Activated naive CD4-positive, alpha-beta T cell treated with anti-CD3 and anti-CD28 coated beads, Interleukin-2, amount 50 U/mL, for 16 hours (primary cell): Measurements from ENCODE around the gene PTPN14.
A peak's percentile ranks its signal among the peaks of the same experiment; 100 is the strongest.

Experiments used
- DNase-seq: peaks from one replicate; pipeline ENCODE4 v3.0.0-alpha.2; 2020

Gene PTPN14

DNA sequence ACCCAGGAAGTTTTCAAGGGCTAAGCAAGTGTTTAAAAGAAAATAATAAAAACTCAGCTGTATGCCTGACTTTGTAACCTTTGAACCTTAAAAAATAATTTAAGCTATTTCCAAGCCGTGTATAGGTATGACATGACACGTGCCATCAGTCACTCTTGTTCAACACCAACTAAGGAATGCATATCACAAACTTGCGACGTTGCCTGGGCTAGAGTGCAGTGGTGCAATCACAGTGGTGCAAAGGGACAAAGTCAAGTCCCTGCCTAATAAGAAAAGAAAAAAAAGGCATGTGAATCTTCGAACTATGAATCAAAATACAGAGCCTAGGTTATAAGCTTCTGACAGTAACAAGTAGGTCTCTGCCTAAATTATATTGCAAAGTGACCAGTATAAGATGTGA lies 191.3 kb downstream of the PTPN14 start:
- DNase-seq = no peak

DNA sequence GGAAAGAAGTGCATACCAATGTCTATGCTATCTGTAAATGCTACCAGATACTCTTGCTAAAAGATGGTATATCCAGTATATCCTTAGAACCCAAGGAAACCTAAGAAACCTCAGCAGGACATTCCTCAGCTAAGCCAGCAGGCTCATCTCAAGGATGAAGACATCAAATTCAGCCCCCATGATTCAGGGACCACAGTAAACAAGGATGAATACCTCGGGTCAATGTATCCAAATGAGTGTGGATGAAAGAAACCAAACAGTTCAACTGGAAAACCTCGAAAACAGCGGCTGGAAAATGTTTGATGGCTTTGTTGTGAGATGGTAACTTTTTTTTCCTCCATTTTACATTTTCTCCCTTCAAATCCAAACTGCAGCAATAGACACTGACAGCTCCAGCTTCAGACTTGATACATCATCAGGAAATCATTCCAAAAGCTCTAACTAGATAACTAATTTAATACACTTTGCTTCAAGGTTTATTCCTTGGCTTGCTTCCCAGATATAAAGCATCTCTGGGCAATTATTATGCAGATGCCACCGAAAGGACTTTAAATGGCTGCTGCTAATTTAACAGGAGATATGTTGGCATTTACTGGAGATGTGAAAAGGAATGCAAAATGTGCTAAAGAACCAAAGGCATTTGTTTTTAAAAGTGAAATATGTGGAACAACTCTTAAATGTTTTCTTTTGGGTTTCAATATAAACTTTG lies 196.8 kb downstream of the PTPN14 start:
- no peak for DNase-seq

DNA sequence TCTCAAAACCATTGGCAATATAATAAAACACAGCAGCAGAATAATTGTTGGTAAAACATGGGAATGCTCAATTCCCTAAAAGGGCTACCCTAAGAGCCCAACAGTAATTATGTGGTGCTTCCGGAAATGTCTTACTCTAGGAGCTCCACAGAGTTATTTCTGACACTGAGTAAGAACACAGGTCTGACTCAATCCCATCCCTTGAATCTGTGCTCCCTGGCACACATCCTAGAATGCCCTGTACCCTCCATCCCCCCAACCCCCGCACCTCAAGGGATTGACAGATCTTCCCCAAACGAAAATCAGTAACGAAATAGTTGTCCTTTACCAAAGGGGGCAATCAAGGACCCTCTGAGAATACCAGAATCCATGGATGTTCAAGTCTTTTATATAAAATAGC lies 198.6 kb downstream of the PTPN14 start:
- DNase-seq = no peak

DNA sequence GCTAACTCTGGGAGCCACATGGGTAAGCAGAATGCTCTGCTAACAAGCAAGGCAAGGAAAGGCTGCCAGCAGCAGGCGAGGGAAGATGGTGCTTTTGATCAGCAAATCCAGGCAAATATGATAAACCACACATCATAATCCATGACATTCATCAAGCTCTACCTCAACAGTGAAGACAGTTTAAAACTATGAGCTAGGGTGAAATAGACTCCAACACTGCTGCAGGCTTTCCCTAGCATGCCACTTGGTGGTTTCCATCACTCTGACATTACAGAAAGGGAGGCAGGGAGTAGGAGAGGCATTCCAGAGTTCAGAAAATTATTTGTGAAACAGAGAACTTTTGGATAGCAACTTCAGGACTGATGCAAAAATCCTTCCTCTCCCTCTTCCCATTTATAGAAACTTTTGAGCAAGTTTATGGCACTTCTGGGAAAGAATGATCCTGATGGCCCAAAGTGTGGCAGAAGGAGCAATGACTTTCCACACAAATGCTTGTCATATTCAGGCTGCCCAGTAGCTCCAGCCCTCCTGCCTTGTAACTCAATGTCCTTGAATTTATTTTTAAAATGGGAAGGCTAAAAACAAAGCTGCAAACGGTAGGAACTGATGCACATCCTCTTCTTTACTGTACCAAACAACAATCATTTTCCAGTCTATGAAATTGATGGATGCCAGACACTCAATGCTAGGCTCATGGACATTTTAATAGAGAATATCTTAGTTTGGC lies 199.7 kb downstream of the PTPN14 start:
- no peak for DNase-seq

DNA sequence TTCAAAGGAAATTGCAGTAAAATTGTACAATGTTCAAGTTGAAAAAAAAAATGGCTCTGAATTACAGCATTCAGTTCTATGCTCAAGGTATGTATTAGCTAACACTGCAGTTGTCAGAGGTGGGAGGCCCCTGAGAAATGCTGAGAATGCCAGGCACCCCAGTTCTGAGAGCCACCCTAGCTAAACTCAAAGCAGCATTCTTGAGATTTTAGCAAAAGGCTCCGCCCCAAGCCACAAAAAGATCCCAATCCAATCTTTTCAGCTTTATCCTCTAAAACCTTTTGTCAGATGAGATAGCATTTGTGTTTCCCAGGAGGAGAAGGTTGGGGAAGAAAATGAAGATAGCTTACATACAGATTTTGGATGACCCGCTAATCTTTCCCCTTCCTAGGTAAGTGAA lies 201.6 kb downstream of the PTPN14 start:
- DNase-seq = no peak

GRCh38 chr1:214349008-214349407 lies 202.4 kb downstream of the PTPN14 start:
- no peak for DNase-seq

DNA sequence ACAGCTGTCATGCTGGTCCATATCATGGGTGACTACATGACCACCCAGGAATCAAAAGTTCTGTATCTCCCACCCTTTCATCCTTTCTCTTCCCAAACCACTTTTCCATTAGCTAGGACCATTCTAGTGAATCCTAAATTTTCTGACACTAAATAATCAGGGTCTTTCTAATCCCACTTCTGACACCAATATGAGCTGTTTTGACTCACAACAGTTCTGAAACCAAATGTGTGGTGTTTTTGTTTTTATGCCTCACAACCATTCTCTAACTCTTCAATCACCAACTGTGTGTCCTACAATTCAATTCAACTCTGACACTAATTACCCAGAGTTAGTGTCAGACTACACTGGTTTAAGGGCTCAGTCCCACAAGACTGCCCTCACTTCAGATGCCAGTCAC lies 206.5 kb downstream of the PTPN14 start:
- DNase-seq = no peak

DNA sequence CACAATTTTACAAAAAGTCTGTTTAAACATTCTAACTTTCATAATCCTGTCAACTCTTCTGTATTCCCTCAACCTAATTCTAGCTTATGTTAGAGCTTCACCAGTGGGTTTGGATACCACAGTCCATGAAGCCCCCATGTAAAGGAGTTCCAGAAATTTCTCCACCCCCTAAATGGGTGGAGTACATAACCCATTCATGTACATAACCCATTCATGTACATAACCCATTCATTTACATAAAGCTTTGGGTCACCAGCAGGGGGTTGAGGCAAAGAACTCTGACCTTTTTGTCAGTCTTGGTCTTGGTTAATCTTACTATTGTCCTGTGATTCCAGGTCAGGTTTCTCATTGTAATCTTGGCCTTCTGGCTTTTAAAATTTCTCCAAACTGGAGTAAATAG lies 208.9 kb downstream of the PTPN14 start:
- no peak for DNase-seq

DNA sequence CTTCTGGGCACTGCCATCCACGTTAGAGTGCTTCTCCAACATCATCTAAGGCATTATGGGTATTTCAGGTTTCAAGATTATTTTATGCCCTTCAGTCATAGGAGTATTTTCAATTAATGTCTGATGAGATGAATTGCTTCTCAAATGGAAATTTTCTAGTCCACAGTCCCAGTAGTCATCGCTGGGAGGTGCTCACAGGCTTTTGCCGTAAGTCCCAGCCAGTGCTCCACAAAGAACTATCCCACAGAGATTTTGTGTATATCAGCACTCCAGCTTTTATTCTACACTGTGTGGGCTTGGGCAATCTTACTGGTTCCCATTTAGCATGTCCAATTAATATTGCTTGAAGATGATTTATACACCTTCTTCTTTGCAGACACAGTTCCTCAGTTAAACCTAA lies 209.5 kb downstream of the PTPN14 start:
- no peak for DNase-seq

DNA sequence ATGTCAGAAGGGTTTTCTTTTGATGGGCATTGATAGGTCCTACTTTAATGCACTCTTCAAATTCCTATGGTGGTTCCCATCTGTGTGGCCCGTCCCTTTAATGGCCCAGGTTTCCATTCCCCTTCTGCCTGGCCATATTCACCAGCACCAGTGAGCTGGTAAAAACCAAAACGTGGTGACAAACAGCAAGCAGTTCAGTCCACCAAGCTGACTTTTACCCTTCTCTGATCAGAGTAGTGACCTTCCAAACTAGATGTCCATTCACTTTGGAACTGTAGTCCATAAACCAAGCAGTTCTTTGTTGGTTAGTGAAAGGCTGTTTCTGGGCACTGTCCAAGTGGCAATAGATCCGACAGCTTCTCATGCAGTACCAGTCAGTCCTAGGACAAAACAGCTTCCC lies 209.9 kb downstream of the PTPN14 start:
- DNase-seq = no peak

DNA sequence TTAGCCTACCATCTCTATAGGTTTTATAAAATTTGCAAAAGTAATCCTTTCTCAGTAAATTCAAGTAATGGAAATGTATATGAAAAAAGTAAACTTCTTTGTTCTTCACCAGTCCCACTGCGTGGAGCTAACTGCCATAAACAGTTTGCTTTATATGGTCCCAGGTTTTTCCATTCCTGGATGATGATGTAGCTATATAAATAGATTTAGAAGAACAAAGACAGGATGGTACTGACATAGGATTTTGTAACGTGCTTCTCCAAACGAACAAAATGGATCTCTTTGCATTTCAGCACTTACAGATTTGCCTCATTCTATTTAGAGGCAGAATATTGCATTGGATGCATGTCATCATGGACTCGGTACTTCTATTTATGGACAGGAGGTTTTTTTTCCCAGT lies 213.2 kb downstream of the PTPN14 start:
- DNase-seq = no peak

- DNase-seq = no peak
Observed at GRCh38 chr1:214337511-214337910, 213.9 kb downstream of the PTPN14 start.

DNA sequence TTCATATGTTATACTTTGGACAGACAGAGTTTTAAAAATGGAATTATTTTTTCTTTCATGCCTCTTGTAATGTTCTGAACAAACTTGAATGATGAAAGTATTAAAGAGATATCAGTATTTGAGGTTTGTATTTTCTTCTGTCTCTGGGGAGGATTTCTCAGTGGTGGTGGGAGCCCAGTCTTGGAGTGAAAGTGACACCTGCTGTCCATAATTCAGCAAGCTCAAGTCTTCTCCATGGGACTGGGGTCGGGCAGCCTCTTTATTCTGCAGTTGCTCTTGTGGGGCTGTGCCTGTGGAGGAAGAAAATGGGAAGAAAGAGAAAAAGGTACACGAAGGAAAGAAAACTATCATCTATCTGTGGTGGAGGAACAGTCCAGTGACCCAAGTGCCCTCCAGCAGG lies 214.4 kb downstream of the PTPN14 start:
- no peak for DNase-seq

DNA sequence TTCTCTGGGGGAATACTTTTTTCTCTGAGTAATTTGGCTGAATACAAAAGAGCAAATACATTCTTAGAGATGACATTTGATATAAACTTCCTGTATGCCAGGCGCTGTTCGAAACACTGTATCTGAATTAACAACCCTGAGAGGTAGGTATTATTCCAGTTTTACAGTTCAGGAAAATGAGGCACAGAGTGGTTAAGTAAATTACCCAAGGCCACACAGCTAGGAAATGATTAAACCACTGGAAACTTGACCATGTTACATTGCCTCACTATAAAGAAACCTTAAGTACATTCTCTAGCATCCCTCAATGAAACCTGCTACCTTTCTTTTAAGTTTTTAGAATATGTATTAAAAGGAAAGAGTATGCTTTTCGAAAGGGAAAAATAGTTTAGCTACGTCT lies 215.8 kb downstream of the PTPN14 start:
- DNase-seq = no peak

DNA sequence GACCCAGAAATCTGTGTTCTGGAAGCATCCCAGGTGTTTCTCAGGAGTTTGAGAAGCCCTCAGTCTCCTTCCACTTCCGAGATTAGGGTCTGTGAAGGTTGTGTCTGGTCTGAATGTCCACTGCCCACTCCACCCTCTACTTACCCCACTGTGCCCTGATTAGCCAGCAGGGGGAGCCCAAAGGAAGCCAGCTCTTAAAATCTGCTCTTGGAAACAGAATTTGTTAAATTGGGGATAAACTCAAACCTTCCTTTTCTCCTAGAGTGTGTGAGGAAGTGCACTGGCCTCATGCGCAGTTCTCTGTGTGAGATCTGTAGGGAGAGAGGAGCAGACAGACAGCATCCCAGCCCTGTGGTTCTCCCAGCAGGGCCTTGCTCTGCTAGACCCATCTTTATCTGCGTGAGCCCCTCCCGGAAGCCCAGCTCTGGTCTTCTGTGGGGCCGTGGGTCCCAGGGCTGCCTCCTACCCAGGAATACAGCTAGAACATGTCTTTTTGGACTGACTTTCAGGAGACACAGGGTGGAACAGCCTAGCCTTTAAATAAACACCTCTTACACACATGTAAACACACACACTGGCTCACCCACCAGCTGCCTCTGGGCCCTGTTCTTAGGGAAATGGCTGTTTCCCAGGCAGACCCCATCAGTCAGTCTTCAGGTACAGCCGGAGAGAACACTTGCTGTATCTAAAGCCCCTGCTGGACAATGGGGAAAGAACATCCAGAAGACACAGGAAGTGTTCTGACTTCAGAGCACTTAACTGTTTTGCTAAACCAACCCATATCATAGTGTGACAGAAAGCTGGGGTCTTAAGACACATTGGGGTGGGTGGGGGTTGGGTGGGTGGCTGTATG lies 218.2 kb downstream of the PTPN14 start:
- peak; percentile 40 for DNase-seq

GRCh38 chr1:214331827-214332423 lies 219.5 kb downstream of the PTPN14 start:
- peak; percentile 44 for DNase-seq

GRCh38 chr1:214331180-214331579 lies 220.2 kb downstream of the PTPN14 start:
- no peak for DNase-seq

DNA sequence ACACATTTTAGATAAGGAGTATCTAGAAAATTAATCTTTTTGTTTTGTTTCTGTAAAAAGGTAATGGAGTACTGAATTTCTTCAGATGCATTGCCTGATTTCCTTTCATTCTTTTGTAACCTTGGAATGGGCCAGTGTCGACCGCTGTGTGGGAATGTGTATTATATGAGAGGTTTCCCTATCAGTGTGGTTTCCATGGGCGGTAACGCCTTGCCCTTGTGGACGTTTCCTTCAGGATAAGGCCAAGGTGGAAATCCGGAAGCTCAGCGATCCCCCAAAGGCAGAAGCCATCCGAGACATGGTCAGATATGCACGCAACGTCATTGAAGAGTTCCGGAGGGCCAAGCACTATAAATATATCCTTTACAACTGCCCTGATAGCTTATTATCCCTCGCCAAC lies 220.7 kb downstream of the PTPN14 start:
- no peak for DNase-seq

DNA sequence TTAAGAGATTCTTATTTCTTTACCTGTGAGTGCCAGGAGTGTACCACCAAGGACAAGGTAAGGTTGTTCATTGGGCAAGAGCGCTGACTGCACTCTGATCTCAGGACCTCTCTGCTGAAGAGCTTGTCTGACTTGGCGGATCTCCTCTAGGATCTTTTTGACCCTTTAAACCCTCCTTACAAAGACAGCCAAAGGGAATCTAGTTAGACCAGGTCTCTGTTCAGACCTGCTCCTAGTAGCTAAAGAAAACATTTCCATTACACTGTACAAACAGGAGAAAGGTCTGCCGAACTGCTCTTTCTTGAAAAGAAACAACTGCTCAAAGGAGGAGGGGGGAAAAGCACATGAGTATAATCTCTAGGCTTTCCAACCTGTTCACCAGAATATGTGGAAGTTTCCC lies 221.2 kb downstream of the PTPN14 start:
- no peak for DNase-seq

GRCh38 chr1:214329470-214330220 lies 221.8 kb downstream of the PTPN14 start:
- no peak for DNase-seq

GRCh38 chr1:214328770-214329469 lies 222.5 kb downstream of the PTPN14 start:
- peak; percentile 76 for DNase-seq

- no peak for DNase-seq
Observed at GRCh38 chr1:214327514-214327913, 223.9 kb downstream of the PTPN14 start.
